Endothelial cell of umbilical vein (primary cell): Measurements from ENCODE around the gene FYN. TPM values are rescaled to one million over a fixed set of nuclear protein-coding genes. Genes with fewer than 3 reads are reported as not detected.

ENCODE experiments used
- BruUV-seq: library from RNA; stranded (reverse); fragments of 400-500 nt; replicated peaks from 2 replicates; lab custom pipeline; 2021; lab: Mats Ljungman, UMichigan
- CTCF ChIA-PET: fragments of 300-600, 350-600 bp; sonication (Branson Sonifier 250); formaldehyde crosslinking; loops from one replicate; lab custom pipeline; 2021; ENCODE audit warnings: antibody characterized with exemption, inconsistent platforms; lab: Charles Lee
- POLR2A ChIA-PET: fragments of 300-600, 350-600 bp; sonication (Branson Sonifier 250); formaldehyde crosslinking; loops from one replicate; lab custom pipeline; 2021; ENCODE audit warnings: antibody characterized with exemption, inconsistent platforms; lab: Charles Lee
- DNase-seq: peaks from one replicate; pipeline ENCODE4 v3.0.0-alpha.2; 2011; ENCODE audit warnings: low read depth, low spot score
- FAIRE-seq: peaks from 2 replicates; lab custom pipeline; 2011; peaks lifted over from hg19 to GRCh38; lab: Jason Lieb, UNC
- H2AFZ ChIP-seq: 2 replicates; pipeline ENCODE4 v1.6.0; 2012; ENCODE audit warnings: low read depth, low read length, control low read depth, inconsistent platforms
- H3K27ac ChIP-seq: 2 replicates; pipeline ENCODE4 v1.5.1; 2011; ENCODE audit warnings: low read depth, mild to moderate bottlenecking, control low read depth, low read length, moderate library complexity; ENCODE audit not compliant: insufficient read depth
- H3K27me3 ChIP-seq, 2 experiments: 2 replicates each; pipeline versions ENCODE4 v1.6.0 to v1.6.1; 2011; ENCODE audit warnings: low read length in 2 of 2, mixed read lengths in 1 of 2; ENCODE audit not compliant: control insufficient read depth in 2 of 2, insufficient read depth in 2 of 2
- H3K36me3 ChIP-seq, 2 experiments: 2 replicates in 1 of 2; 3 replicates in 1 of 2; pipeline ENCODE4 v1.5.1; 2011; ENCODE audit warnings: low read length in 2 of 2, mild to moderate bottlenecking in 1 of 2, moderate library complexity in 1 of 2; ENCODE audit not compliant: control insufficient read depth in 2 of 2, insufficient read depth in 2 of 2; ENCODE audit errors: extremely low read depth in 1 of 2
- H3K4me1 ChIP-seq: 3 replicates; pipeline ENCODE4 v1.5.1; 2011; ENCODE audit warnings: mild to moderate bottlenecking, low read length; ENCODE audit not compliant: control insufficient read depth, insufficient read depth; ENCODE audit errors: extremely low read depth
- H3K4me2 ChIP-seq: 2 replicates; pipeline ENCODE4 v1.6.1; 2011; ENCODE audit warnings: low read length, control low read depth, mixed read lengths; ENCODE audit not compliant: insufficient read depth
- H3K4me3 ChIP-seq, 3 experiments: fragments of 200-600 bp in 1 of 3; sonication (generic), shearing (Covaris generic) in 1 of 3; replicated peaks in 1 of 3; 2 replicates each; pipeline ENCODE4 v1.5.1; 2011 to 2016; ENCODE audit warnings: control low read depth in 3 of 3, low read length in 3 of 3, mild to moderate bottlenecking in 2 of 3, inconsistent platforms in 1 of 3, low read depth in 1 of 3, moderate library complexity in 1 of 3; ENCODE audit not compliant: insufficient read depth in 1 of 3
- H3K79me2 ChIP-seq: 2 replicates; pipeline ENCODE4 v1.6.0; 2012; ENCODE audit warnings: low read length, inconsistent platforms; ENCODE audit not compliant: control insufficient read depth, insufficient read depth
- H3K9ac ChIP-seq: replicated peaks from 2 replicates; pipeline ENCODE3; 2011; ENCODE audit warnings: low read length, control low read depth; ENCODE audit not compliant: insufficient read depth; ENCODE audit errors: extremely low read depth
- H3K9me1 ChIP-seq: replicated peaks from 3 replicates; pipeline ENCODE4 v1.6.0; 2011; ENCODE audit warnings: mild to moderate bottlenecking, low read length; ENCODE audit not compliant: control insufficient read depth, insufficient read depth; ENCODE audit errors: extremely low read depth
- H3K9me3 ChIP-seq: replicated peaks from 2 replicates; pipeline ENCODE4 v1.5.1; 2012; ENCODE audit warnings: low read length, inconsistent platforms; ENCODE audit not compliant: control insufficient read depth, insufficient read depth
- H4K20me1 ChIP-seq: replicated peaks from 2 replicates; pipeline ENCODE3; 2011; ENCODE audit warnings: mild to moderate bottlenecking, low read length; ENCODE audit not compliant: control insufficient read depth, insufficient read depth; ENCODE audit errors: extremely low read depth
- EZH2 ChIP-seq: IDR thresholded peaks from 2 replicates; pipeline ENCODE4 v1.6.1; 2012; ENCODE audit warnings: borderline replicate concordance, low read depth, mild to moderate bottlenecking, moderate library complexity, low read length, inconsistent platforms; ENCODE audit not compliant: severe bottlenecking
- FOS ChIP-seq: IDR thresholded peaks from 2 replicates; pipeline ENCODE4 v1.6.1; 2011; ENCODE audit warnings: mild to moderate bottlenecking, low read length, moderate library complexity, borderline replicate concordance; ENCODE audit not compliant: insufficient read depth
- GATA2 ChIP-seq: IDR thresholded peaks from 2 replicates; pipeline ENCODE4 v1.7.0; 2011; ENCODE audit warnings: low read depth, mild to moderate bottlenecking, moderate library complexity, mixed read lengths, low read length; ENCODE audit not compliant: insufficient read length, insufficient read depth
- JUN ChIP-seq: IDR thresholded peaks from 2 replicates; pipeline ENCODE4 v1.6.1; 2011; ENCODE audit warnings: borderline replicate concordance, low read depth; ENCODE audit not compliant: insufficient read length, insufficient read depth
- MAX ChIP-seq: IDR thresholded peaks from 2 replicates; pipeline ENCODE4 v1.6.1; 2011; ENCODE audit not compliant: insufficient read depth, insufficient read length
- MYC ChIP-seq: IDR thresholded peaks from one replicate; pipeline ENCODE4 v1.6.1; 2011; ENCODE audit warnings: mild to moderate bottlenecking, low read depth, low read length
- POLR2A ChIP-seq: IDR thresholded peaks from 2 replicates; pipeline ENCODE4 v1.6.1; 2012; ENCODE audit warnings: low read depth, mild to moderate bottlenecking, control low read depth, low read length
- POLR2AphosphoS5 ChIP-seq: IDR thresholded peaks from 2 replicates; pipeline ENCODE4 v1.6.1; 2012; ENCODE audit warnings: low read depth, mild to moderate bottlenecking, control low read depth, low read length, moderate library complexity; ENCODE audit not compliant: insufficient read depth
- dilution Hi-C: fragments of 300-500 bp; cut with MboI; formaldehyde crosslinking; loops from one replicate; pipeline ENCODE4 v1.15.0; 2019; ENCODE audit warnings: low sequenced_read_pairs; ENCODE audit not compliant: extremely low pct_ligation_motif_present
- intact Hi-C: fragments of 100-400 bp; cut with micrococcal nuclease; formaldehyde crosslinking; loops from one replicate; pipeline ENCODE4 v1.10.0; 2022
- polyA plus RNA-seq, 4 experiments: library from polyadenylated mRNA; depleted of rRNA in 3 of 4; stranded (reverse) in 3 of 4; unstranded in 1 of 4; fragments of >200 nt; gene quantifications; 2 replicates each; pipeline versions ENCODE4 v1.2.1 to v1.2.3, GENCODE V29; 2011 to 2012; ENCODE audit warnings: missing spikeins in 1 of 4
- total RNA-seq: library from RNA; stranded (reverse); gene quantifications from 2 replicates; pipeline ENCODE4 v1.2.3, GENCODE V29; 2021
- TF ChIP-seq, protein P1 (sequence below), 2 donors: IDR thresholded peaks; 1 replicate in 1 of 2; 2 replicates in 1 of 2; pipeline ENCODE4 v1.5.1; 2011; ENCODE audit warnings: low read length in 2 of 2, mild to moderate bottlenecking in 2 of 2, moderate library complexity in 2 of 2, control low read depth in 1 of 2, inconsistent platforms in 1 of 2, low read depth in 1 of 2; ENCODE audit not compliant: insufficient read depth in 1 of 2; ENCODE audit errors: extremely low read depth in 1 of 2

The FYN gene
- total and polyA plus RNA-seq, 2 donors (not counting 3 experiments of a cell fraction or from before 2014, with no cell fraction given): 69.0 to 143 TPM

DNA sequence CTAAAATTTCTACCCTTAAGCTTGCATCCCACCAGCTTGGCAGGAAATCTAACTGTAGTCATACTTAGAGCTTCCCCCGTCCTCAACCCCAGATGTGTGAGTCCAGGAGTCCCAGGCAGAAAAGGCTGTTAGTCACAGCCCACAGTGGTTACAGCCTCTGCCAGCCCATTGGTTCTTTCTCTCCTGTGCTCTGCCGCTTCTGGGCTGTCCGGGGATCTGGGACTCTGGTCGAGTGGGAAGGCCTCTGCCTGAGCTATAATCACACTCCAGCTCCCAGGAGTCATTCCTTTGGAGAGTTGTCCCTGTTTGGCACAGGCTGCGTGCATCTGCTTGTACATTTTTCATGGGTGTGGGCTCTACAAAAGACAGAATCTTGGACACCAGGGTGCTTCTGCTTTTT lies 45.6 kb upstream of the FYN start:
- Histone ChIP-seq H3K27ac (no peak overlapping the region), H3K4me1 (no peaks in the 10 kb centered on the region), H3K9ac (no peak overlapping the region), H3K4me2 (no peak overlapping the region), H3K9me1 (no peaks in the 10 kb centered on the region), H3K36me3 (no peaks in the 10 kb centered on the region), H4K20me1 (no peaks in the 10 kb centered on the region), H3K9me3 (no peaks in the 10 kb centered on the region), H3K27me3 (no peaks in the 10 kb centered on the region), H2AFZ (no peak overlapping the region), H3K79me2 (no peaks in the 10 kb centered on the region), H3K4me3 (no peak overlapping the region)
- intact Hi-C loops (no loop called here), dilution Hi-C loops (no loop called here)
- FAIRE-seq: no peak
- ChIA-PET CTCF (no interaction called here), POLR2A (no interaction called here)
- BruUV-seq: no TSS peak
- TF ChIP-seq, protein P1, sequence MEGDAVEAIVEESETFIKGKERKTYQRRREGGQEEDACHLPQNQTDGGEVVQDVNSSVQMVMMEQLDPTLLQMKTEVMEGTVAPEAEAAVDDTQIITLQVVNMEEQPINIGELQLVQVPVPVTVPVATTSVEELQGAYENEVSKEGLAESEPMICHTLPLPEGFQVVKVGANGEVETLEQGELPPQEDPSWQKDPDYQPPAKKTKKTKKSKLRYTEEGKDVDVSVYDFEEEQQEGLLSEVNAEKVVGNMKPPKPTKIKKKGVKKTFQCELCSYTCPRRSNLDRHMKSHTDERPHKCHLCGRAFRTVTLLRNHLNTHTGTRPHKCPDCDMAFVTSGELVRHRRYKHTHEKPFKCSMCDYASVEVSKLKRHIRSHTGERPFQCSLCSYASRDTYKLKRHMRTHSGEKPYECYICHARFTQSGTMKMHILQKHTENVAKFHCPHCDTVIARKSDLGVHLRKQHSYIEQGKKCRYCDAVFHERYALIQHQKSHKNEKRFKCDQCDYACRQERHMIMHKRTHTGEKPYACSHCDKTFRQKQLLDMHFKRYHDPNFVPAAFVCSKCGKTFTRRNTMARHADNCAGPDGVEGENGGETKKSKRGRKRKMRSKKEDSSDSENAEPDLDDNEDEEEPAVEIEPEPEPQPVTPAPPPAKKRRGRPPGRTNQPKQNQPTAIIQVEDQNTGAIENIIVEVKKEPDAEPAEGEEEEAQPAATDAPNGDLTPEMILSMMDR (IDR thresholded peaks at IDR 0.05; ENCODE audit: extremely low read depth in 1 of 2, insufficient read depth in 1 of 2, low read depth in 1 of 2, low read length in 2 of 2): no peak
- TF ChIP-seq POLR2A (no peak), JUN (no peak), FOS (no peak)
- no peak for DNase-seq

GRCh38 chr6:111916747-111917146 lies 43.5 kb upstream of the FYN start:
- dilution Hi-C loops: no loop called here
- H3K4me3 ChIP-seq: no peak overlapping the region
- no peaks in the 10 kb centered on the region for H3K36me3 ChIP-seq
- DNase-seq: no peak
- no peaks in the 10 kb centered on the region for H3K9me3 ChIP-seq
- H3K9ac ChIP-seq: no peak overlapping the region
- H3K9me1 ChIP-seq: no peaks in the 10 kb centered on the region
- no peak overlapping the region for H2AFZ ChIP-seq
- H4K20me1 ChIP-seq: no peaks in the 10 kb centered on the region
- TF ChIP-seq JUN: no peak
- TF ChIP-seq, protein P1 (IDR thresholded peaks at IDR 0.05; ENCODE audit: extremely low read depth in 1 of 2, insufficient read depth in 1 of 2, low read depth in 1 of 2, low read length in 2 of 2): no peak
- no peak for TF ChIP-seq EZH2
- TF ChIP-seq POLR2A: no peak
- no peak for TF ChIP-seq FOS
- no peak for TF ChIP-seq MYC
- no peak for TF ChIP-seq MAX
- TF ChIP-seq POLR2AphosphoS5: no peak
- no peak for TF ChIP-seq GATA2
- no peaks in the 10 kb centered on the region for H3K4me1 ChIP-seq
- no peak overlapping the region for H3K4me2 ChIP-seq
- H3K27ac ChIP-seq: no peak overlapping the region
- BruUV-seq: no TSS peak
- CTCF ChIA-PET: no interaction called here
- POLR2A ChIA-PET: no interaction called here
- H3K79me2 ChIP-seq: no peaks in the 10 kb centered on the region
- H3K27me3 ChIP-seq: no peaks in the 10 kb centered on the region
- intact Hi-C loops: no loop called here
- no peak for FAIRE-seq
